NCI-H1417 treated with DMSO at 0.1 percent for 48 hours (cell line): ENCODE results near the gene OR10X1.

ENCODE experiments used
- DNase-seq: peaks from one replicate; lab custom pipeline; 2025; lab: John Stamatoyannopoulos, UW

The OR10X1 gene

GRCh38 chr1:158579733-158580132 lies at the start of gene OR10X1:
TSS of gene OR10X1 (minus strand) at chr1:158579899. CDS start at chr1:158579899, 0 bp downstream.
- no peak for DNase-seq

DNA sequence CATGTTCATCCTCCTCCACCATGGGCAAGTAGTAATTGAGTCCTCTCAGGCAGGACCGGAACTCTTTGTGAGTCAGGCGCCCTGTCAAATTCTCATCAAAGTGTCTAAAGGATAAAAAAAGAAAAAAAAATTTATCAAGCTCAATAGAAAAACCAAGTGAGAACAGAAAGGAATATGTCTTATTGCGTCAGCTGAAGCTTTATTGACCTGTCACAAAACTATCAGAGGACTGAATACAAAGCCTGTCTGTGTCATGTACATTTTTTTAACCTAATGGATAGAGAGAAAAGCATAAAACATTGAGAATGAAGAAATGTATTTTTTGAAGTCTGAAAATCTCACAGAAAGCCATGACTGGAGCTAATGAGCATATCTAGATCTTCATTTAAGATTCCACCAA lies 34.1 kb upstream of the OR10X1 start:
- no peak for DNase-seq

GRCh38 chr1:158611916-158612315 lies 32.2 kb upstream of the OR10X1 start:
- DNase-seq: no peak

DNA sequence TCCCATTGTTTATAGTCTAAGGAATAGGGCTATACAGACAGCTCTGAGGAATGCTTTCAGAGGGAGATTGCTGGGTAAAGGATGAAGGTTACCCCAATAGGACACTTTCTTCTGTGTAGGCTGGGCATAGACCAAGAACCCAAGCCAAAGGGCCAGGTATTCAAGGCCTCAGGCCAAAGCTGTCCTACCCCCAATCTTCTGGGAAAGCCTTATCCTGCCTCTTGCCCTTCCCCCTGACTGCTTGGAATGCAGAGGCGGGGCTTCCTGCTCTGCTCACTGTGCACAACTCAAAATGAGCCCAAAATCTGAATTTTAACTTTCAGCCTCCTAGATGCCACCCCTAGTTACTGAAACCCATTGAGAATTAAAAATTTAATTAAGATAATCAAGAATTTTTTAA lies 27.6 kb upstream of the OR10X1 start:
- DNase-seq: no peak

- DNase-seq: no peak
These were observed 25.3 kb upstream of the OR10X1 start, which contains the start of gene OR10Z1 for GRCh38 chr1:158604968-158605367. TSS of gene OR10Z1 (plus strand) at chr1:158605268. CDS start at chr1:158606439, 1,171 bp downstream.

GRCh38 chr1:158600735-158601134 lies 21.0 kb upstream of the OR10X1 start:
- DNase-seq: no peak

- no peak for DNase-seq
These were observed 7.2 kb upstream of the OR10X1 start for GRCh38 chr1:158586942-158587341.

- no peak for DNase-seq
These were observed 4.3 kb upstream of the OR10X1 start for GRCh38 chr1:158583962-158584361.

- DNase-seq: no peak
These were observed 2.1 kb downstream of the OR10X1 start for GRCh38 chr1:158577561-158577960.

GRCh38 chr1:158572226-158572625 lies 7.5 kb downstream of the OR10X1 start:
- no peak for DNase-seq

GRCh38 chr1:158570480-158570879 lies 9.2 kb downstream of the OR10X1 start, which contains the start of gene OR6P1:
TSS of gene OR6P1 (minus strand) at chr1:158570580. CDS start at chr1:158563604, 6,976 bp downstream.
- DNase-seq: no peak

DNA sequence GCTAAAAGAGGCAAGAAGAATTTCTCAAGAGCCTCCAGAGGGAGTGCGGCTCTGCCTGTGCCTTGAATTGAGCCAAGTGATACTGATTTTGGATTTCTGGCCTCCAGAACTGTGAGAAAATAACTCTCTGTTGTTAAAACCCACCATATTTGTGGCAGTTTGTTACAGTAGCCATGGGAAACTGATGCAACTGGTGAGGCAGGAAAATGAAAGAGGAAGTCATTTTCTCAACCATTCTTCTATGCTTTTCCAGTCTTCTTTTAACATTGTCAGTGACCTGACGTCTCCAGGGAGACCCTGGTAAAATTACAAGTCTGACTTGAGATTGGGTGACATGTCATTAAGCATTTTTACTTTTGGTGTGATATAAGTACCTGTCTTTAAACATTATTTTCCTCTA lies 15.1 kb downstream of the OR10X1 start:
- no peak for DNase-seq

DNA sequence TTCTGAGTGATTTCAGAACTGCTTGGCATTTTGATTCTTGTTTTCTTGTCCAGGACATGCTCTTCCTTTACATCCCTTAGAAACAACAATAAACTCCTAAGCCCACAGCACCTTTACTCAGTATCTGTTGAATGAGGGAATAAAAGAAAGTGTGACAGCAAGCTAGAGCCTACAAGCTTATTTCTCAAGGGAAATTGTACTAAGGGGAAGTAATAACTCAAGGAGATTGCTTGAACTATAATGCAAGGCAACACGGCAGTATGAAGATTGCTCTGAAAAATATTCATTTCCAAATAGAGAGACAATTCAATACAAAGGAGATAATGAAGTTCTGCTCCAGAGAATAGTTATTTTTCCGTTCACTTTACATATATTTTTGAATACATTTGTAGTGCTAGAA lies 15.8 kb downstream of the OR10X1 start:
- DNase-seq: no peak

GRCh38 chr1:158559696-158560095 lies 20.0 kb downstream of the OR10X1 start:
- no peak for DNase-seq

GRCh38 chr1:158554352-158554751 lies 25.3 kb downstream of the OR10X1 start, which contains the start of gene OR6Y1:
TSS of gene OR6Y1 (minus strand) at chr1:158554405. CDS start at chr1:158548105, 6,300 bp downstream.
- DNase-seq: no peak

- no peak for DNase-seq
These were observed 27.4 kb downstream of the OR10X1 start for GRCh38 chr1:158552296-158552695.

DNA sequence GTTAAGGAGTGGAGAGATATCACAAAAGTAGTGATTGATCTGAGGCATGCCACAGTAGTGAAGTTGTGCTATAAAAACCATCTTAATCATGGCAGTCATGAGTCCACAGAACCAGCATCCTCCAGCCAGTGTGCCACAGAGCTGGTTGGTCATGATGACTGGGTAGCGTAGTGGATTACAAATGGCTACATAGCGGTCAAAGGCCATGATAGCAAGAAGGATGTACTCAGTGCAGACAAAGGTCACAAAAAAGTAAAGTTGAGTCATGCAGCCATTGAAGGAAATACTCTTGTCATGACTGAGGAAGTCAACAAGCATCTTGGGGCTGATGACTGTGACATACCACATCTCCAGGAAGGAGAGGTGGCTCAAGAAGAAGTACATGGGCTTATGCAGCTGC lies 32.2 kb downstream of the OR10X1 start:
- DNase-seq: no peak

- no peak for DNase-seq
These were observed 42.1 kb downstream of the OR10X1 start for GRCh38 chr1:158537609-158538008.

DNA sequence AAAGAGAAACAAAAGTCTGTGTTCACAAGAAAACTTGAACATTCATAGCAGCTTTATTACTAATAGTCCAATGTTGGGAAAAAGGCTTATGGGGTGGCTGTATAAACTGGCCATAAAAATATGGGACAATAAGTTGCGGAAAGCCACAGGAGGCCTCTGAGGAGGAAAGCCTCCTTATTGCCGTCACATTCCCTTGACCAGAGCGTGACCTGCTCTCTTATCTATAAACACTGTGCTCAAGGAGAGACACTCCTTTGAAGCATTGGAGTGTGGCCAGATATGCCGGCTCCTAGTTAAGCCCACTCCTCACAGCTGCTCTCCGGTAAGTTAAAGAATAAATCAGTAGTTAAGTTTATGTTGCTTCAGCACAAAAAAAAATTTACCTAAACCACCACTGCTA lies 45.2 kb downstream of the OR10X1 start:
- no peak for DNase-seq
